ENCODE data around the gene SYNJ2.

The SYNJ2 gene

GRCh38 chr6:158064725-158065251 lies 83.1 kb downstream of the SYNJ2 start:
- DNase-seq, result no peak

GRCh38 chr6:158066136-158066781 lies 84.6 kb downstream of the SYNJ2 start:
- no peak for DNase-seq

- no peak for DNase-seq
Observed at GRCh38 chr6:158067436-158068015, 85.9 kb downstream of the SYNJ2 start.

- DNase-seq, result no peak
Observed at GRCh38 chr6:158068156-158068892, 86.7 kb downstream of the SYNJ2 start.

DNA sequence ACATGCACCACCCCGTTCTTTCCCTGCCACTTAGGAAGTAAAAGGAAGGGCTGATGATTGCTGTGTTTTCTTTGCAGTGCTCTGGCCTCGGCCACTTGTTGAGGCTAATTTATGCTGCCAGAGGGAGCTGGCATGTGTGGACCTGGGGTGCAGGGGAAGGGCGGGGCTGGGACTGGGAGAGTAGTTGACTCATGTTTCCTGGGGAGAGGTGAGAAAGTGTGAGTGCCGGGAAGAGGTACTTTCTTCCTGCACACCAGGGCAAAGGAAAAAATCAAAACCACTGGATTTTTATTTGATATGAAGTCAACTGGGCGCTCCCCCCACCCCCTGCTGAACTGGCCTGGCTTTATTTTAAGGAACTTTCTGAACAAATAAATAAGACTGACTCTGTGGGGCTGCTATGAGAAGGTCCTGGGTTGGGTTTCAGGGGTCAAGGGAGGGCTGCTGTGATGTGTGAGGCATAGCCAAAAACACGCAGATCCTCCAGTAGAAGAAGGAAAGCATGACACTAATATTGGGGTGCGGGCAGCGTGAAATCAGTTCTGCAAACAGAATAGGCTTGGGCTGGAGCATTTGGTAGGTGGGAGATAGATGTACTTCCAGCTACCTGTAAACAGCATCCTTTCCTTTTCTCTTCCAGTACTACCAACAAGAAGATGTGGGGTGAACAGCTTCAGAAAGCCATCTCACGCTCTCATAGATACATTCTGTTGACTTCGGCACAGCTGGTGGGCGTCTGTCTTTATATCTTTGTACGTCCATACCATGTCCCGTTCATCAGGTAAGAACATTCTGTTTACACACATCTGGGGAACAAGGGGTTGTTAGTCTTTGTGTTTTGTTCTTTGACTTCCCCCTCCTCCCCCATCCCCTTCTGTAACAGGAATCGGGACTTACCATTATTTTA lies 87.5 kb downstream of the SYNJ2 start:
- peak; percentile 45 for DNase-seq

DNA sequence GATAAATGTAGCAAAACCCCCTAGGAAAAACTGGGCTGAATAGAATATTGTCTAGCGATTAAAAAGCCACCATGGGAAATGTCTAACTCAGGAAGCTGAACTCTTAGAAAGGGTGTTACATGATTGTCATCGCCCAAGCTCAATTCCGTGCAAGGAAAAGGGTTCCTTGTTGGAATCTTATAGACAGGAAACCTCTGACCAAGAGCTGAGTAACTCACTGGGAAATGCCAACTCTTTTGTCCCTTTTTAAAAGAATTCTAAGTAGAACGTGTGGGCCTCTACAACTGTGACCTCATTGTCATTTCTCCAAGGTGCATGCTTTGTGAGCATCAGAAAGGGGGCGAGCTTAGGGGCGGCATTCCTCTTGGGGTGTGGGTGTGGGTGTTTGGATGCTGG lies 88.1 kb downstream of the SYNJ2 start:
- peak; percentile 21 for DNase-seq

DNA sequence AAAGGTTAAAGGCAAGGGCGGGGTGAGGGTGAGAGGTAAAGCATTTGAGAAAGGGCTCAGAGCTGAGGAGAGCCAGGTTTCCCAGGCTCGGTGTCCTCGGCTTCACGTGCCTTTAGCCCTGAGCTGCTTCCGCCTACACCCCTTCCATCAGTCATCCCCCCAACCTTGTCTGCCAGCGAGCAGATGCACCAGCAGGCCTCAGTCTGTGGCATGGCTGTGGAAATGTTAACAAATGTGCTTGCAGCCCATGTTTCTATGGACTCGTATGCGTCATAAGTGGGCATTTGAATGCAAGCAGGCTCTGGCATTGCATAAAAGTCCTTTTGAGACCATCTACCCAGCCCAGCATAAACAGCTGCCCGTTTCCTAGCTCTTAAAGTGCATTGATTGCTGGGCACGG lies 88.8 kb downstream of the SYNJ2 start:
- DNase-seq, result no peak

- DNase-seq, result no peak
Observed at GRCh38 chr6:158071121-158072082, 89.7 kb downstream of the SYNJ2 start.

DNA sequence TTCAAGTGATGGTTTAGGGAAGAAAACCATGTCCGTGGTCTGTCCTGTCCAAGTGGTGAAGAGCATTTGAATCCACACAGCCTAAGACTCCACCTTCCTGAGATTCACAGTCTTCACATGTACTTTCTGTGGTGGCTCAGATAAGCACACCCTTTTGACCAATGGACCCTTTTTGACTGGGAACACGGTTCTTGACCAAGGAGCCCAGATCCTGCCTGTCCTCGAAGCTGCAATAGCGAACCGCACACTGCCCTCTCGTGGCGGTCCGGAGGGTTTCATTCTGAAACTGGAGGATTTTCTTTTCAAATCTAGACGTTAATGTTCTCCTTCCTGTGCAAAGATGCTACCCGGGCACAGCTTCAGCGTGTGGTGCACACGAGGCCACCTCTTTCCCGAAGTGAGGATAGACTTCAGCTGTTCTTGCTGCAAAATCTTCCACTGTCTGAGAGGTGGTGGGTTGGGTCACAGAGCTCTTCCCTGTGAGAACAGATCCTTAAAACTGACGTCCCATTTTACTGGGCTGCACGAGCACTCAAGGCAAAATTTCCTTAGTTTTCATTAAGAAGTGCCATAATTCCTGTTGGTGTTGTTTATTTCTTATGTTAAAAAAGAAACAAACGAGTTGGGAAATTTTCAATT lies 90.5 kb downstream of the SYNJ2 start:
- DNase-seq, result peak; percentile 66

DNA sequence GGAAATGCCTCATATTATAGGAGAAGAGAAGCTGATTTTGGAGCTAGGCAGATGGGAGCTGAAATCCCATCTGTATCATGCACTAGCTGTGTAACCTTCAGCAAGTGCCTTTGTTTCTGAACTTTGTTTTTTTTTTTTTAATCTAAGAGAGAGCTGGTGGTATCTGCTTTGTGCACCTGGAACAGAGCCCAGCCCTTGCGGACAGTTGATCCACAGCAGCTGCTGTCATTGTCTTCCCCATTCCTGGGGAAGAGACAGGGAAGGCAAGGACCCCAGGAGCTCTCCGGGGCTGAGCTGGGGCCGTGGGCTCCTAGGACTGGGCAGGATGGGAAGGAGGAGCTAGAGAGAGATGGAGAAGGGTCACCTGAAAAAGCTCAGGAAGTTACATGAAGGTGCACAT lies 92.1 kb downstream of the SYNJ2 start:
- DNase-seq, result no peak

- no peak for DNase-seq
Observed at GRCh38 chr6:158076548-158076947, 94.9 kb downstream of the SYNJ2 start.

- DNase-seq, result no peak
Observed at GRCh38 chr6:158077676-158078075, 96.0 kb downstream of the SYNJ2 start.

DNA sequence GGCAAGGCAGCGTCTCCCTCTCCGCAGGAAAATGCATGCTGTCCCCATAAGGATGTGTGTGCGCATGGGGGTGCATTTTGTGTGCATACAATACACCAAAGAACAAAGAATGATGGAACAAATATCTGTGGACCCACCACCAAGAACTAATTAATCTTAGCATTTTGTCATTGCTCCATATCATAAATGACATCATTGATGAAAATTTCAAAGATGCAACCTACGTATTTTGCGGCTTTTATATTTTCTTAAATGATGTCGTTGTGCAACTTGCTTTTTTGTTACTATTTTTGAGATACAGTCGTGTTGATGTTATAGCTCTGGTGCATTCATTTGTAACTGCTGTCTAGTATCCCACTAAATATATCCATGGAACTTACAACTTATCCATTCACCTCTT lies 96.7 kb downstream of the SYNJ2 start:
- DNase-seq, result no peak

GRCh38 chr6:158080849-158081656 lies 99.4 kb downstream of the SYNJ2 start:
- no peak for DNase-seq

- no peak for DNase-seq
Observed at GRCh38 chr6:158081657-158081935, 99.9 kb downstream of the SYNJ2 start.

DNA sequence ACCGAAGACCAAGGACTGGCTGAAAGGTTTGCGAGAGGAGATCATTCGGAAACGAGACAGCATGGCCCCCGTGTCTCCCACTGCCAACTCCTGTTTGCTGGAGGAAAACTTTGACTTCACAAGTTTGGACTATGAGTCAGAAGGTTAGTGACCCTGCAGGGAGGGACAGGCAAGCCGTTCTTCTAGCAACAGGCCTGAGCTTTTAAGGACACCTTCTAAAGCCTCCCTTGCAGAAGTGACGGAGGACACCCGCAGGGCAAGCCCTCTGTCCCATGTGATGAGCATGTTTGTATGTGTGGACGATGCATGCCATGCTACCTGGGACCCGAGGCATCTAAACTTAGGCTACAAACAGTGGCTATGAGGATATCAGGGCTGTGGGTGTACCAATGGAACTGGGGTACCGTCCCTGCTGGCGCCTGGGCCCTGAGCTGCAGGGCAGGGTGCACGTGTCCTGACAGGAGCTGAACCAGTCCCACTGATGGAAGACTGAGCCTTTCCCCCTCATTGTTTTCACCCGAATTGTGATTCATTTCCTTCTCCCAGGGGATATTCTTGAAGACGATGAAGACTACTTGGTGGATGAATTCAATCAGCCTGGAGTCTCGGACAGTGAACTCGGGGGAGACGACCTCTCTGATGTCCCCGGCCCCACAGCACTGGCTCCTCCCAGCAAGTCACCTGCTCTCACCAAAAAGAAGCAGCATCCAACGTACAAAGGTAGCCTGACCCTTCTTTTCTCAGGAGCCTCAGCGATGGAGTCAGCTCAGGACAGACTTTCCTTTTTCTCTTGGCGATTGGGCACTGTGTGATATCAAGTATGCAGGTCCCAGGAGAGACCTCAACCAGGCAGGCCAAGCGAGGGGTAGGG lies 102.0 kb downstream of the SYNJ2 start:
- DNase-seq, result peak; percentile 11

GRCh38 chr6:158085261-158086053 lies 103.8 kb downstream of the SYNJ2 start:
- DNase-seq, result no peak

- DNase-seq, result peak; percentile 3
Observed at GRCh38 chr6:158086054-158086503, 104.4 kb downstream of the SYNJ2 start.
